Measurements from ENCODE around the gene MUC5B. TPM values are rescaled to one million over a fixed set of nuclear protein-coding genes. Genes with fewer than 3 reads are reported as not detected.

Gene MUC5B
- total and polyA plus RNA-seq, 2 of the 13 experiments (the other 11 are each of a cell fraction or from before 2014, with no cell fraction given), result 0.01 TPM; not detected in 1

- TF ChIP-seq BRD4 (CRISPR knock-in tag; IDR thresholded peaks at IDR 0.05) (no peak), ZNF142 (CRISPR knock-in tag; IDR thresholded peaks at IDR 0.05) (peak; percentile 54; the same call in 1 of the 2 replicates), U2AF2 (IDR thresholded peaks at IDR 0.05; ENCODE audit: low read depth, low read length) (no peak), MED13 (CRISPR knock-in tag; IDR thresholded peaks at IDR 0.05) (peak; percentile 84), HDAC6 (IDR thresholded peaks at IDR 0.05; ENCODE audit: low read depth, low read length) (no peak), GTF3A (CRISPR knock-in tag; conservative IDR thresholded peaks at IDR 0.05) (no peak), SATB2 (CRISPR knock-in tag; IDR thresholded peaks at IDR 0.05) (0 out of 2 replicates have a peak, but pooled peaks have one; percentile 47), ZNF530 (CRISPR knock-in tag; IDR thresholded peaks at IDR 0.05; ENCODE audit: low read depth) (no peak), ZNF180 (CRISPR knock-in tag; IDR thresholded peaks at IDR 0.05; ENCODE audit: borderline replicate concordance, low read depth) (0 out of 2 replicates have a peak, but pooled peaks have one; percentile 39), RARG (CRISPR knock-in tag; IDR thresholded peaks at IDR 0.05; ENCODE audit: low read depth) (no peak), SKIL (CRISPR knock-in tag; IDR thresholded peaks at IDR 0.05; ENCODE audit: borderline replicate concordance) (peak; percentile 86), TFDP1 (CRISPR knock-in tag; IDR thresholded peaks at IDR 0.05; ENCODE audit: borderline replicate concordance) (no peak), ZNF362 (CRISPR knock-in tag; IDR thresholded peaks at IDR 0.05; ENCODE audit: borderline replicate concordance) (no peak), ZNF720 (CRISPR knock-in tag; IDR thresholded peaks at IDR 0.05) (no peak)
These were observed 2.7 kb upstream of the MUC5B start (continued) for GRCh38 chr11:1219834-1220815.

All from HepG2 (cell line).